ENCODE measurements around the gene MED23.

DNA sequence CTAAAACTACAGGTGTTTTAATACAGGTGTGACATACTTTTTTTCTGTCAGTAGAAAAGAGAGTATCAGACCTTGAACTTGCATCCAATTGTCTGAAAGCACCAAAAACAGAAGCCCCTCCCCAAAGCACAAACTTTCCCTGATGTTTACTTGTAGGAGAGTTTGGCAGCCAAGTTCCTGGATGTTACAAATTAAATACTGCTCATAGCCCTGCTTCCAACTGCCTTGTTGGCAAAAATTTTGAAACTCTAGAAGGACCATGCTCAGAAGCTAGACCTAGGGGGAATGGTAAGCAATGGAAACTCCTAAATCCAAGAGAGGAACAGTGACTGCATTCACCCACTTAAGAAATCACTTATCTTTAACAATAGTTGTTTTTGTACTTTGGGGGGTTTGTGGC is 72.0 kb downstream of the MED23 start:
- TF ChIP-seq SREBF1 (IDR thresholded peaks at IDR 0.05; ENCODE audit: borderline replicate concordance, low read depth, low read length) (no peak), SMARCB1 (IDR thresholded peaks at IDR 0.05; ENCODE audit: insufficient read length, low read depth) (no peak), FOXP4 (CRISPR knock-in tag; IDR thresholded peaks at IDR 0.05; ENCODE audit: borderline replicate concordance) (no peak), LEF1 (IDR thresholded peaks at IDR 0.05) (no peak), HDGF (IDR thresholded peaks at IDR 0.05) (no peak), SMC3 (conservative IDR thresholded peaks at IDR 0.05; ENCODE audit: insufficient read depth, low read depth, low read length) (no peak), XRCC5 (IDR thresholded peaks at IDR 0.05; ENCODE audit: low read depth, low read length) (no peak), FOXK2 (conservative IDR thresholded peaks at IDR 0.05 in 1 of 2, IDR thresholded peaks at IDR 0.05 in 1 of 2; ENCODE audit: low read depth in 2 of 2) (no peak), RAD51 (IDR thresholded peaks at IDR 0.05; ENCODE audit: borderline replicate concordance, low read depth) (no peak), ZNF133 (CRISPR knock-in tag; IDR thresholded peaks at IDR 0.05) (no peak), JUNB (CRISPR knock-in tag; conservative IDR thresholded peaks at IDR 0.05) (no peak)
- TF ChIP-seq, protein P1, sequence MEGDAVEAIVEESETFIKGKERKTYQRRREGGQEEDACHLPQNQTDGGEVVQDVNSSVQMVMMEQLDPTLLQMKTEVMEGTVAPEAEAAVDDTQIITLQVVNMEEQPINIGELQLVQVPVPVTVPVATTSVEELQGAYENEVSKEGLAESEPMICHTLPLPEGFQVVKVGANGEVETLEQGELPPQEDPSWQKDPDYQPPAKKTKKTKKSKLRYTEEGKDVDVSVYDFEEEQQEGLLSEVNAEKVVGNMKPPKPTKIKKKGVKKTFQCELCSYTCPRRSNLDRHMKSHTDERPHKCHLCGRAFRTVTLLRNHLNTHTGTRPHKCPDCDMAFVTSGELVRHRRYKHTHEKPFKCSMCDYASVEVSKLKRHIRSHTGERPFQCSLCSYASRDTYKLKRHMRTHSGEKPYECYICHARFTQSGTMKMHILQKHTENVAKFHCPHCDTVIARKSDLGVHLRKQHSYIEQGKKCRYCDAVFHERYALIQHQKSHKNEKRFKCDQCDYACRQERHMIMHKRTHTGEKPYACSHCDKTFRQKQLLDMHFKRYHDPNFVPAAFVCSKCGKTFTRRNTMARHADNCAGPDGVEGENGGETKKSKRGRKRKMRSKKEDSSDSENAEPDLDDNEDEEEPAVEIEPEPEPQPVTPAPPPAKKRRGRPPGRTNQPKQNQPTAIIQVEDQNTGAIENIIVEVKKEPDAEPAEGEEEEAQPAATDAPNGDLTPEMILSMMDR (IDR thresholded peaks at IDR 0.05 in 2 of 3, conservative IDR thresholded peaks at IDR 0.05 in 1 of 3; ENCODE audit: insufficient read depth in 2 of 3, low read depth in 1 of 3, low read length in 3 of 3): no peak
- TF ChIP-seq, protein P2, sequence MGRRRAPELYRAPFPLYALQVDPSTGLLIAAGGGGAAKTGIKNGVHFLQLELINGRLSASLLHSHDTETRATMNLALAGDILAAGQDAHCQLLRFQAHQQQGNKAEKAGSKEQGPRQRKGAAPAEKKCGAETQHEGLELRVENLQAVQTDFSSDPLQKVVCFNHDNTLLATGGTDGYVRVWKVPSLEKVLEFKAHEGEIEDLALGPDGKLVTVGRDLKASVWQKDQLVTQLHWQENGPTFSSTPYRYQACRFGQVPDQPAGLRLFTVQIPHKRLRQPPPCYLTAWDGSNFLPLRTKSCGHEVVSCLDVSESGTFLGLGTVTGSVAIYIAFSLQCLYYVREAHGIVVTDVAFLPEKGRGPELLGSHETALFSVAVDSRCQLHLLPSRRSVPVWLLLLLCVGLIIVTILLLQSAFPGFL (CRISPR knock-in tag; IDR thresholded peaks at IDR 0.05): no peak
